CD4-positive, alpha-beta T cell treated with Interleukin-21 for 1 hour (primary cell): ENCODE measurements around the gene CLRN3.

Source experiments
- DNase-seq: peaks from one replicate; pipeline ENCODE4 v3.0.0-alpha.2; 2020

The CLRN3 gene

GRCh38 chr10:127892743-127893142 lies at the start of gene CLRN3:
CLRN3 (minus strand) TSS chr10:127892941; CDS start chr10:127892784, 157 bp downstream.
- no peak for DNase-seq

- no peak for DNase-seq
Observed at GRCh38 chr10:127940866-127941640, 48.3 kb upstream of the CLRN3 start.

GRCh38 chr10:127939786-127940330 lies 47.1 kb upstream of the CLRN3 start:
- DNase-seq, result no peak

GRCh38 chr10:127937915-127938463 lies 45.2 kb upstream of the CLRN3 start:
- no peak for DNase-seq

GRCh38 chr10:127937069-127937468 lies 44.3 kb upstream of the CLRN3 start:
- DNase-seq, result no peak

GRCh38 chr10:127935071-127935561 lies 42.4 kb upstream of the CLRN3 start:
- no peak for DNase-seq

GRCh38 chr10:127934383-127934782 lies 41.6 kb upstream of the CLRN3 start:
- no peak for DNase-seq

GRCh38 chr10:127933271-127933670 lies 40.5 kb upstream of the CLRN3 start:
- no peak for DNase-seq

- no peak for DNase-seq
Observed at GRCh38 chr10:127932521-127933270, 40.0 kb upstream of the CLRN3 start.

GRCh38 chr10:127928021-127928806 lies 35.5 kb upstream of the CLRN3 start:
- DNase-seq, result no peak

GRCh38 chr10:127926455-127926854 lies 33.7 kb upstream of the CLRN3 start:
- DNase-seq, result no peak

GRCh38 chr10:127925471-127926207 lies 32.9 kb upstream of the CLRN3 start:
- no peak for DNase-seq

- DNase-seq, result no peak
Observed at GRCh38 chr10:127923646-127924045, 30.9 kb upstream of the CLRN3 start.

GRCh38 chr10:127922675-127923366 lies 30.1 kb upstream of the CLRN3 start:
- no peak for DNase-seq

GRCh38 chr10:127922206-127922605 lies 29.5 kb upstream of the CLRN3 start:
- no peak for DNase-seq

GRCh38 chr10:127921753-127922145 lies 29.0 kb upstream of the CLRN3 start:
- DNase-seq, result no peak

GRCh38 chr10:127921075-127921752 lies 28.5 kb upstream of the CLRN3 start:
- DNase-seq, result no peak

GRCh38 chr10:127920306-127921074 lies 27.7 kb upstream of the CLRN3 start:
- no peak for DNase-seq

- DNase-seq, result no peak
Observed at GRCh38 chr10:127919418-127920271, 26.9 kb upstream of the CLRN3 start.
